GM18867 (cell line): ENCODE measurements around the gene IDI1.
"Not testable (repeated sequence)": the region's sequence is repeated elsewhere in the genome, so short reads cannot be mapped to it uniquely, and the experiment has no call there.

Source experiments
- ATAC-seq: cut with Tn5 transposase; IDR thresholded peaks from one replicate; pipeline ENCODE4 v1.9.1; 2021; ENCODE audit warnings: mild to moderate bottlenecking, moderate library complexity; ENCODE audit not compliant: unreplicated experiment

The IDI1 gene

DNA sequence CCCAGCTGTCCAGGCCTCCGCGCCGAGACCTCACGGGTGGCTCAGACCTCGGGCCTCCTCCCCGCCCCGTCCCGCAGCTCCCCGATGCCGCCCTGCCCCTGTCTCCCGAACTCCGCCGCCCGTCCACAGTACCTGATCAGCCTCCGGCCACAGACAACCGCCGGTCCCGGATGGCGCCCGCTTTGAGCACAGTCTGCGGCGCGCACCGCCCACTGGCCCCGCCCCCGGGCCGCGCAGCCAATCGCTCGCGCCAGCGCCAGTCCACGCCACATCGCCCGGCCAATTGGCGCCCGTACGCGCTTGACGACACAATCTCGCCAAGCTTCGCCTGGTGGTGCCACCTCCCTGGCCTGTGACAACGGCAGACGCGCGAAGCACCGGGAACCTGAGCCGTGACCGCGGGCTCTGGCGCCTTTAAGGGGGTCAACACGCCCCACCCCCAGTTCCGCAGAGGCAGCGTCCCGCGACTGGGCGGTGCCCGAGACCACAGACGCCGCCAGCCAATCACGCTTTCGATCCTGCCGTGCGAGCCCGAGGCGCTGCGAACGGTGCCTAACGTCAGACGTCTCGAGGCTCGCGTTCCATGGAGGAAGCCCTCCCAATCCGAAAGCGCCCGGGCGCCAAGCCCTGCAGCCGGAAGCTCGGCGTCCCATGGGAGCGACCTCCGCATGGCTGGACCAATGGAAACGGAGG, at the start of gene IDI1:
IDI1 (minus strand) TSS at position 388 of the 693 bp plus-strand sequence; CDS start at position 272, 116 bp downstream.
- peak; percentile 79 for ATAC-seq

DNA sequence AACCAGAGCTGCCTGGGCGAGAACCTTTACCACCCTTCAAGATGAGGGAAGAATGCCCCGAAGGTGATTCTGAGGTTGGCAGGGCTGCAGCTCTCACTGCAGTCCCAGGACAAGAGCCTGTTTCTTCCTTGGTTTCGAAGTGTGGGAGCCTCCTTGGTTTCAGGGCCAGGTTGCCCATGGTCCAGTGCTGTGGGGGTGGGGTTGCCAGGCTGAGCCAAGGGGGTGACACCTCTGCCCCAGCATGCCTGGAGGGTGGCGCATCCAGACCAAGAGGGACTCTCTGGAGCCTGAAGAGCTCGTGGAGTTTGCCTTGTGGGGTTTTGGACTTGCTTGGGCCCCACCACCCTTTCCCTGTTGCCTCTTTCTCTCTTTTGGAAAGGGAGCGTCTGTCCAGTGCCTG, 48.5 kb upstream of the IDI1 start:
- no peak for ATAC-seq

DNA sequence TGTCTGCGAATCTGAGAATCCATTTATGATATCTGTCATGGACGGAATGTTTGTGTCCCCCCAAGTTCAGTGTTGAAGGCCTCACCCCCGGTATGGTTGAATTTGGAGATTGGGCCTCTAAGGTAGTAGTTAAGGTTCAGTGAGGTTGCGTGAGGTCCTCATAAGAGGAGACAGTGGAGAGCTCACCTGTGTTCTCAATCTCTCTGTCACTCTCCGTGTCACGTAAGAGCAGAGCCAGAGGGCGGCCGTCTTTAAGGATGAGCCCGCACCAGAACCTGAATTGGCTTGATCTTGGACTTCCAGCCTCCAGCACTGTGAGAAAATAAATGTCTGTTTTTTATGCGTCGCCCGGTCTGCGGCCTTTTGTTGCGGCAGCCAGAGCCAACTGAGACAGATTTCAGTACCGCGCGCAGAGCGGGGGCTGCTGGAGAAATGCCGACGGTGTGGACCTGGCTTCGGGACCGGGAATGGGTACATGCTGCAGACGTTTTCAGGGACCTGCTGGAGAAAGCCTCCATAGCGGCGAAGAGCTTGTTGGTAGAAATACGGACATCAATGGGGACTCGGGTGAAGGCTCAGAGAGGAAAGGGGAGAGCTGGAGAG, 47.5 kb upstream of the IDI1 start:
- ATAC-seq = no peak

DNA sequence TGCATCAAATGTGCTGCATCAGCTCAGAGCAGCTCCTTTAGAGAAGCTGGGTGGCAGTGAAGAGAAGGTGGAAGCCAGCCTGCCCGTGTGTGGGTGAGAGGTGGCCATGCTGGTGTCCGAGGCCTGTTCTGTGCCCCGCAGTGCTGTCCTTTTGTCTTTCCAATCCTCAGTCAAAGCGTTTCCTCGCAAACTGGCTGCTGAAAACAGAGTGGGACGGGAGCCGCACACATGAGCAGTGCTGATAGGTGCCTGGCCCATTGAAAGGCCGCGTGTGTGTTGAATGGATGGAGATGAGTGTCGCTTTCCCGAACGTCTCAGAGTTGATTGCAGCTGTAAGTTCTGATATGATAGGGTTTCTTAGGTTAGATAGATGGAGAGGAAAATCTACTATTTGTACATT, 46.6 kb upstream of the IDI1 start:
- no peak for ATAC-seq

DNA sequence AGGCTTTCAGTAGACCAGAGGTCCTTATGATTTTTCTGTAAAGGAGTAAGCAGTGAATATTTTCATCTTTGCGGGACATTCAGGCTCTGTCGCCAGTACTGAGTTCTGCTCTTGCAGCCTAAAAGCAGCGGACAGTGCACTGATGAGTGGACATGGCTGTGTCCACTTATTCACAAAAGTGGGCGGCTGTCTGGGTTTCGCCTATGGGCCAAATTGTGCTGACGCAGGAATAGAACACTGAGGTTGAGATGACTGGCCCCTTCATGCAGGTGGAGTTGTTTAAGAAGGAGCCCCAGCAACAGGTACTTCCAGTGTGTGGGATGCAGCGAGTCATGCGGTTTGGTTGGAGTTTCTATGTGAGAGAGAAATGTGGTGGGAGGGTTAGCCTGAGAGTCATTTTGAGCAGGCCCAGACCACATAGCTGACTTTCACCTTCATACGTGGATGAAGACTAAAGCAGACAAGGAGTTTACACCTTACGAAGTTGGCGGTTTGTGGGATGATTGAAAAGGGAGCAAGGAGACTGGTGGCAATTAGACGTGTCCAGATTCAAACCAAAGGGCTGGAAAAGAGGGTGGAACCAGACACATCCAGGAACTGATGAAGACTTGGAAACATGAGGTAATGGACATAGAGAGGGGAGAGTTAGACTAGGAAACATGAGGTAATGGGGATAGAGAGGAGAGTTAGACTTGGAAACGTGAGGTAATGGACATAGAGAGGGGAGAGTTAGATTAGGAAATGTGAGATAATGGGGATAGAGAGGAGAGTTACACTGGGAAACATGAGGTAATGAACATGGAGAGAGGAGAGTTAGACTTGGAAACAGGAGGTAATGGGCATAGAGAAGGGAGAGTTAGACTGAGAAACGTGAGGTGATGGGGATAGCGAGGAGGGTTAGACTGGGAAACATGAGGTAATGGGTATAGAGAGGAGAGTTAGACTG, 45.5 kb upstream of the IDI1 start:
- ATAC-seq = no peak

DNA sequence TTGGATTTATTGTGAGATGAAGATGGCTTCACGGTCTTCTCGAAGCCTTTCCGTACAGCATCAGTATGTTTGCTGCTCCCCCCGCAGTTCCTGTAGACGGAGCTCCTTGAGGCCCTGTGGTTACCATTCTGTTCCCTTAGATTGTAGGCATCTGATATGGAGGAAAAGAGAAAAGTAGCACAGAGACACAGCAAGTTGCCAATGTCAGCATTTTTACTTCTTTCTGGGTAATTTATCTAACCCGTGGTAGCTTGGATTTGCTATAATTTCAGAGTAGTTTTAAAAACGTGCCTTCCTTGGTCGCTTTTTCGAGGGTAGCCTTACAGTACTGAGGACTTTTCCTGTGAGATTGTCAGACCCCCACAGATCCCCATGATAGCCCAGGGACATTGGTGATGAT, 44.8 kb upstream of the IDI1 start:
- no peak for ATAC-seq

DNA sequence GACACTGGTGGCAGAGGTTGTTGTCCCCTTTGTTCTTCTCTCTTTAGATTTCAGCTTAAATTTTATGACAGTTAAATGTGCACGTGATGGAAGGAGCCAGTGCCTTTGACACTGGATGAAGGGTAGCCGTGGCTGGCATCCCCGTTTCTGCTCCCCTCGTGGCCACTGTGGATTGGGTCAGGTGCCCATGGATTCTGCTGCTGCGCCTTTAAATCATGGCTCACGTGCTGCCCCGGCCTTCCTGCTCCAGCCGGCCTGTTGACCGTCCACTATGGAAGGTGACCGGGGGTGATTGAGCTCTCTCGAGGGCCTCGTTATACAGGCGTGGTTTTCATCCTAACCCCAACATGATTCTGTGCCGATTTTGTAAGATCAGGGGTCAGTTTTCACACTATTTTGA, 41.8 kb upstream of the IDI1 start:
- no peak for ATAC-seq

DNA sequence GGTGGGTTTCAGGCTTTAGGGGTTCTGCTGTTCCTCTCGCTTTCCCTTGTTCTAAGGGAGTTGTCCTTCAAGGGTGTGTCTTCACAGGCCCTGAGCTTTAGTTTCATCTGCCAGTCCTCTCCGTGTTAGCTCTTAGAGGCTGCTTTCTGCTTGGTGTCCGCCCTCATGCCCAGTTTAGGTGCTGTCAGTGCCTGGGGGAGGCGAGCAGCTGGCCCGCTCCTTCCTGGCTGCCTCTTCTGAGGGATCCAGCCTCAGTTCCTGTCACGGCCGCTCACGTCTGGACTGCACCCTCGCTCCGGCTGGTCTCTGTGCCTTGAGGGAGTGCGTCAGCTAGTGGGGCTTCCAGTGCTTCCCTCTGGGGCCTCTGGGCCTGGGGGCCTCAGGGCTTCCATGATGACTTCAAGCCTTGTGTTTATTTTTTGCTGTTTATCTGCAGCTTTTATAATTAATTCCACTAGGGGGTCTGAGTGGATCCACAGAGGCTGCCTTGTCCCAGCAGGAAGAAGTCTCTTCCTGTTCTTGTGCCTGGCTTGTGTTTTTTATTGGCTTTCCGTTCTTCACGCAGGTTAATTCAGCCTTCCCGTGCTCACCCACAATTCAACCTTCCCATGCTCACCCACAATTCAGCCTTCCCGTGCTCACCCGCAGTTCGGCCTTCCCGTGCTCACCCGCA, 40.2 kb upstream of the IDI1 start:
- no peak for ATAC-seq

DNA sequence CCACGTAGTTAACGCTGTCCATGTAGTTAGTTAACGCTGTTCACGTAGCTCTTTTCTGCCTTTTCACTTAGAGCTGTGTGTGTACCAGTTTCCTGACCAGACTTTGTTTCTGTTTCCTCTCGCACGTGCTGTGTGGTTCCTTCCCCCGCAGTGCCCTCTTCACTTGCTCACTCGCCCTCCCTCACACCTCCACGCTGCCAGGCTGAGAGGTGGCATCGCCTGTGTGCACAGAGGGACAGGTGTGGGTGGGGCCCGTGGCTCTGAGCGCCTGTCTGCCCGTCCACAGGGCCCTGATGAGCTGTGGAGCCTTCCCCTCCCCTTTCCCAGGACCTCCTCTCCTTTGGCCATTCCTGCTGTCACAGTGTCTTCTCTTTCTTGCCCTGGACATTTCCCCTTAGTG, 37.9 kb upstream of the IDI1 start:
- ATAC-seq = no peak

DNA sequence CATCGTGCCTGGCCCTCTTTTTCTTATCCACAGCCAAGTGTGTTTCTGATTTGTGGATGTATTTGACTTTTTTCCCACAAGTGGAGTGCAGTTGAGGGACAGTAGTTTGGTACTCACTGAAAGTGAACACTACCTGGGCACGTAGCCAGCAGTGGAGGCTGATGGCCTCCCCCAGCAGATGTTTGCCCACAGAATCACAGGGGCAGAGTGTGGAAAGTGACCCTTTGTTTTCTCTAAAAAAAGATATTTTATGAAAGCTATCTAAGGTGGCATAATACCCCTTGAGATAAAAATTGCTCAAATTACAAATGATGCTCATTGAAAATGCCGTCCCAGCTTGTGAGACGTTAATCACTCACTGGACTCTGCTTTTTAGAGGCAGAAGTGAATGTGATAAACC, 36.3 kb upstream of the IDI1 start:
- no peak for ATAC-seq

DNA sequence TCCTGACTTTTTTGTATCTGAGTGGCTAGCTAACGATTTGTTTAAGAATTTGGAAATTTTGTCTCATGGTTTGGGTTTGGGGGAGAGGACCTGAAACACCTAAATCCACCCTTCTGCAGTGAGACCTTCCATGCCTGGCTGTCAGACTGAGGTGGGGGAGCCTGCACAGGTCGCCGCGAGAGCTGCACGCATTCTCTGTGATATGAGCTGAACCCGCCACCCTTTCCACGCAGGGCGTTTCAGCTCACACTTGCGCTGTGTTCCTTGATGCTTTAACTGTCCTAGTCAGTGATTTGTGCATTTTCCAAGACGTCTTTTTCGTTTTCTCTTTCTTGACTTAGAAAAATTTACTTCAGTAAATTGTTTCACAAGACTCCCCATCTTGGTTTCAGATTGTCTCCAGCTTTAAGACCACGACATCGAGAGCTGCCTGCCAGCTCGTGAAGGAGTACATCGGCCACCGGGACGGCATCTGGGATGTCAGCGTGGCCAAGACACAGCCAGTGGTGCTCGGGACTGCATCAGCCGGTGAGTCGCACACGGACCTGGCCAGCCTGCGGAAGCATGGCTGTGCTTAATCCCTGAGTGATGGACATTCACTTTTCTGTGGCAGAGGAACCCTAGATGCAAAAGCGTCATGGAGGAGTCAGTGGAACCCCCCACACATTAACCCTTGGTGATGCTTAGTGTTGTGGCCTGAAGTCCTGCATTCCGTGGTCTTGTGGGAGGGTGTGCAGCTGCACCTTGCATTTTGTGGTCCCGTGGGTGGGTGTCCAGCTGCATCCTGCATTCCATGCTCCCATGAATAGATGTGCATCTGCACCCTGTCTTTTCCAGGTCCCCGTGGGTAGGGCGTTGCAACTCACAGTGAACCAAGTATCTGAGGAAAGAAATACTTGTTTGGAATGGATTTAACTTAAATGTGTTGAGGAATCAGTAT, 35.4 kb upstream of the IDI1 start:
- no peak for ATAC-seq

DNA sequence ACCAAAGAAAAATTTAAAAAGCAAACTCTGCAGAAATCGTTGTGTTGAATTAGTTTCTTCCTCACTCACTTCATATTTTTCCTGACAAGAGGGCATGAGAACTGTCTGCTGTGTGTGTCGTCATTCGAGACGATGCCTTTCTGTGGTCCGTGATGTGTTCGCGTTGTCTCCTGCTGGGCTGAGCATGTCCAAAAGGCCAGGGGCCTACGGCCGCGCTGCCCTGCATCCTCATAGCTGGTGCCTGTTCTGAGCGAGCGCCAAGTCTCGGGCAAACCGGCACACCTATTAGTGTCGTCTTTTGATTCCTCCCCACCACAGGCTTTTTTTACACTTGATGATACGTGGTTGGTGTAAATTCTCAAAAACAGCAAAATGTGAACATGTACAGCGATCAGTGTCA, 34.7 kb upstream of the IDI1 start:
- no peak for ATAC-seq

DNA sequence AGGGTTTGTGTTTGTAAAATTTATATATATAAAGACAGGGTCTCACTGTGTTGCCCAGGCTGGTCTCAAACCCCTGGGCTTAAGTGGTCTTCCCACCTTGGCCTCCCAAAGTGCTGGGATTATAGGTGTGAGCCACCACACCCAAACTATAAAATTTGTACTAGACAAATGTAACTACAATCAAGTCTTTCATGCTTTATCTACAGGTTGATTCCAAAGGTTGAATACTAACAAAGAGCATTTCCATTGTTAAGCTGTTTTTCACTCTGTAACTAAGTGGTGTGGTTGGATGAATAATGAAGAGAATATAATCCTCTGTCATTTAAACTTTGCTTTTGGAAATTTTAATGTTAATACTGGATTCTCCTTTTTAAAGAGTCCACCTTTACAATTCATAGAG, 29.7 kb upstream of the IDI1 start:
- no peak for ATAC-seq

DNA sequence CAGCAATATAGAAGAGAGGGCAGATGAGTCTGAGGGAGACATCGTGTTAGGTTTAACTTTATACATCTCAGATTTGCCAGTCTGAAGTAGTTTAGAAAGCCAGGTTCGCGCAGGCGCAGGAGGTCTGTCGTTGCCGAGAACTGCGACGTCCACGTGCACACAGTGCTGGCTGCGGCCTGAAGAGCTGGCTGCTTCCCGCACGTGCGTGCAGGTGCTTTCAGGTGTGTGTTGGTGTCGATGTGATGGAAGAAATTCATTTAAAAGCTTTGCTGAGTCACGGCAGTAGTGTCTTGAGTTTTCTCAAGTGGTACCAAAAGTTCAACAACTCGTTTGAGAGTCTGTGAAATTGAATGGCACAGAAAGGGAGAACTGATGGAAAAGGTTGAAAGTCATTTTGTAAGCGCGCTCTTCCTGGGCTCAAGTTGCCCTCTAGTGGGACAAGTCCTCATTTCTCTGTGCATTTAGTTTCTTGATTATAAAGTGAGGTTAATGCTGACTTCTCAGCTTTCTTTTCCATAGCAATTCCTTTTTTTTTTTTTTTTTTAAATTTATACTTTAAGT, 25.9 kb upstream of the IDI1 start:
- no peak for ATAC-seq

DNA sequence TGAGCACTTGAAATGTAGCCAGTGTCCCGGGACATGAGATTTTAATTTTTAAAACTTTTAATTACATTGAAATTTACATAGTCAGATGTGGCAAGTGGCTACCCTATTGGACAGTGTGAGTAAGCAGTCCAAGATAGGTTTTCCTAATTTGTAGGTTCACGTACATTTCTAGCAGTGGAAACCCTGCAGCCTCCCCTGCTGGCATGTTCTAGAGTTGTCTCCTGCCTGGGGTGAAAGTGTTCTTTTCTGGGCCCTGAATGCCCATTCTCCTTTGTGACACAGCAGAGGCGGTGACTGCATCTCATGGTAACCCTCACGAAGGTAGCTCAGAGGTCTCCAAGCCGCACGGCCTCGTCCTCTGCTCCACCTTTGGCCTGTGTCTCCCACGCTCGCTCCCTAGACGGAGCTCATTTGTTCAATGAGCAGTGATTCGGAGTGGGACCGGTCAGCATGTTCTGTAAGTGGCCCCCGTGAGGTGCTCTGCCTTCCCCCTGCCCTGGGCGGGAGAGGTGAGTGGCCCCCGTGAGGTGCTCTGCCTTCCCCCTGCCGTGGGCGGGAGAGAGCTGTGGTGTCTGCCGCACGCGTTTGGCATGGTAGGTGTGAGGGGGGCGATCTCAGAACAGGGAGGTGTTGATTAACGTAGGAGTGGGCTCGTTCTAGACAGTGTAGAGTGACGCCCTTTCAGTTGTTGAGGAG, 25.3 kb upstream of the IDI1 start:
- no peak for ATAC-seq

DNA sequence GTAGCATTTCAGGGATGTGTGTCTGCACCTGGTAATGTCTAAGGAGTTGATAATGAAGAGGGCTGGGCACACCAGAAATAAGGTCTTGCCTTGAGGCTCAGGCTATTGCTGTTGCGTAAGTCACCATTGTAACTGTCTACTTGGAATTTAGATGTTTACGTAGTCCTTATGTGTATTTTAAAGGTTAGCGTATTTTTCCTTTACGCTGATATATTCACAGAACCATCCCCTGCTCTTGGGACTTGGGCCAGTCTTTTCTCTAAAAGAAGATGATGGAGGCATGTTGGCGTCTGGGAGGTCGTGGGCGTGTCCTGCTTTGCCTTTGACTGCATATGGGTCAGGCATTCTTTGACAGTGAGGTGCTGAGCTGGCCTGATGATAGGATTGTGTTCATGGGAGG, 22.0 kb upstream of the IDI1 start:
- ATAC-seq = no peak

DNA sequence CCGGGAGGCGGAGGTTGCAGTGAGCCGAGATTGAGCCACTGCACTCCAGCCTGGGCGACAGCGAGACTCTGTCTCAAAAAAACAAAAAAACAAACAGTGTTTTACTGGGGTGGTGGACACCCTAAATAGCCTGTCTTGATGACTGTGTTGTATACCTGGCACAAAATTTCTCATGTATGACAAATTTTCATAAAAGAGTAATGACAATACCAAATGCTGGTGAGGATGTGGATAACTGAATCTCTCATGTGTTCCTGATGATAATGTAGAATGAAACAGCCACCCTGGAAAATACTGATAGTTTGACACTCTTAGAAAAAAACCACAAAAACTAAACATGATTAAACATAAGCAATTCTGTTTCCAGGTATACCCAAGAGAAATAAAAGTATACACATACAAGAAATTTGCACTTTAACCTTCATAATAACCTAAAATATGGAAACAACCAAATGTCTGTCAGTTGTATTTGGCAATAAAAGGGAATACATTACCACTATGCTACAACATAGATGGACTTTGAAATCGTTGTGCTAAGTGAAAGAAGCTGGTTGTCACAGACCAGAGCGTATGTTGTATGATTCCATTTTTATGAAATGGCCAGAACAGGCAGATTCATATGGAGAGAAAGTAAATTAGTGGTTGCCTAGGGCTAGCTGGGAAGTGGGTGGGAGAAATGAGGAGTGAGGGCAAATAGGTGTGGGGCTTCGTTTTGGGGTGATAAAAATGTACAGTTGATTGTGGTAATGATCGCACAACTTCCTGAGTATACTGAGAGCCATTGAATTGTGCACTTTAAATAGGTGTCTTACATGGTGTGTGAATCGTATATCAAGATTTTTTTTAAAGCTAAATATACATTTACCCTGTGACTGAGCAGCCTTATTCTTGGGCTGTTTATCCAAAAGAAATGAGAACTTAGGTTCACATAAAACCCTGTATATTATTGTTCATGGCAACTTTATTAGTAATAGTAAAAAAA, 19.8 kb upstream of the IDI1 start:
- ATAC-seq = no peak

DNA sequence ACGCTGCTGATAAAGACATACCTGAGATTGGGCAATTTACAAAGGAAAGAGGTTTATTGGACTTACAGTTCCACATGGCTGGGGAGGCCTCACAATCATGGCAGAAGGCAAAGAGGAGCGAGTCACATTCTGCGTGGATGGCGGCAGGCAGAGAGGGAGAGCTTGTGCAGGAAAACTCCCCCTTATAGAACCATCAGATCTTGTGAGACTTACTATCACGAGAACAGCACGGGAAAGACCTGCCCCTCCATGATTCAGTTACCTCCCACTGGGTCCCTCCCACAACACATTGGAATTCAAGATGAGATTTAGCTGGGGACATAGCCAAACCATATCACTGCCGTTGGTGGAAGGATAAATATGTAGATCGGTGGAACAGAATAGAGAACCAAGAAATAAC, 17.8 kb upstream of the IDI1 start:
- ATAC-seq = not testable (repeated sequence)
